Neutrophil (primary cell): ENCODE results near the gene ADAM30.

Experiments used
- H3K27ac ChIP-seq: fragments of 200-600 bp; sonication (generic); 2 replicates; pipeline ENCODE4 v1.5.1; 2016; ENCODE audit warnings: mild to moderate bottlenecking, moderate library complexity
- H3K27me3 ChIP-seq: fragments of 200-600 bp; sonication (generic); 2 replicates; pipeline ENCODE4 v1.6.0; 2016; ENCODE audit warnings: mild to moderate bottlenecking
- H3K36me3 ChIP-seq: fragments of 200-600 bp; sonication (generic); 2 replicates; pipeline ENCODE4 v1.5.1; 2017
- H3K4me1 ChIP-seq, 2 experiments: fragments of 200-600 bp in 1 of 2; sonication (generic) in 1 of 2; 1 replicate in 1 of 2; 2 replicates in 1 of 2; pipeline versions ENCODE4 v1.5.1 to v1.6.1; 2013 to 2016; ENCODE audit warnings: low read depth in 1 of 2, low read length in 1 of 2, mild to moderate bottlenecking in 1 of 2, moderate library complexity in 1 of 2; ENCODE audit not compliant: control insufficient read depth in 1 of 2, insufficient read depth in 1 of 2
- H3K4me3 ChIP-seq, 2 experiments: fragments of 200-600 bp in 1 of 2; sonication (generic) in 1 of 2; 1 replicate in 1 of 2; 2 replicates in 1 of 2; pipeline ENCODE4 v1.5.1; 2013 to 2016; ENCODE audit warnings: low read depth in 1 of 2, low read length in 1 of 2, mild to moderate bottlenecking in 1 of 2, moderate library complexity in 1 of 2
- H3K9me3 ChIP-seq: fragments of 200-600 bp; sonication (generic); 2 replicates; pipeline ENCODE4 v1.5.1; 2016
- CTCF ChIP-seq: fragments of 200-600 bp; sonication (generic); IDR thresholded peaks from 2 replicates; pipeline ENCODE4 v1.5.1; 2016; ENCODE audit warnings: antibody characterized with exemption

ADAM30 gene

DNA sequence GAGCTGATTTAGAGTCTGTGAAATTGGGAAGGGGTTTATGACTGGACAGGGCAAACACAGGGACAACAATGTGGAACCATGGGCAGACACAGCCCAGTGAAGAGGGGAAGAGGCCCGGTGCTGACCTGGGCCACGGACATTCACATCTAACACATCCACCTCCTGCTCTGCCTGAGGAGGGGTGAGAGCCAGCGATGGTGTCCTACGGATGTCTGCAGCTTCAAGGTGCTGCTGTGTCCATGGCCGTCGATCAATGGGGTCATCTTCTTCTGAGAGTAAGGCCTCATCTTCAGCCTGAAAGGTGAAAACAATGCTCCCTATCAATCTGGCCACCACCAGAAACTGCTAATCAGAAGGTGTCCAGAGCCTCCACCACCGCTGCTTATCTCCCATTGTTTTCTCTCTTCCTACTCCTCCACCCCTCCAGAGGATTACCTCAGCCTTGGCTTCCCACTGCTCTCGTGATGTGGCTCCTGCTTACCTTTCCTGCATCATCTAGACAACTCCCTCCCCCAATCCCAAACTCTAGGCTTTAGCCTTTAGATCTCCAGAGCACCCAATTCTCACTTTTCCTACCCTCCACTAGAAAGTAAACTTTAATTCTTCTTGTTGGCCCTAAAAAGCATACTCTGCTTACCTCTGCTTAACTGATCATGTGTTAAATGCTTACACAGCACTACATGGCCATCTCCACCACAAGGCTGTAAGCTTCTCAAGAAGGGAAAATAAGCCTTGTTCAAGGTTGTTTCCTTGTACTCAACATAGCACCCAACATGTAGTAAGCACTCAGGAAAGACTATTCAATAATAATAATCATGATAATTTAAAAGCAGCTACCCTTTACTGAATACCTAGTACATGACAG is 24.0 kb upstream of the ADAM30 start:
- Histone ChIP-seq H3K9me3 (no peaks in the 10 kb centered on the region), H3K27me3 (no peaks in the 10 kb centered on the region), H3K36me3 (peaks cover 100% of the 10 kb centered on the region), H3K4me1 (no peaks in the 10 kb centered on the region), H3K4me3 (no peak overlapping the region), H3K27ac (no peak overlapping the region)
- TF ChIP-seq CTCF = no peak

DNA sequence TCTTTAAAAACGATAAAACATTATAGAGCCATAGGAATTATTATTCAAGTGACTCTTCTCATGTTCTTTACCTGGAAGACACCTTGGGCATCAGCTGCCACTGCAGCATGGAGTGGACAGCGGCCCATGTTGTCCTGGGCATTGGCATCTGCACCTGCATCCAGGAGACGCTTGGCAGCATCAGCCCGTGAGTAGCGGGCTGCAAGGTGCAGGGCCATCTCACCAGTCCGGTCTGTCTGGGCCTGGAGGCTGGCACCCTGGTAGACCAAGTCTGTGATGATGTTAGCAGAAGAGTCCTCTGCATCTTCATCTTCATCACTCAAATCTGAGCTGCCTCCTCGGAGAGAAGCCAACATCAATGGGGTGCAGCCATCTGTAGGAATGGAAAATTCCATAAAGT is 22.9 kb upstream of the ADAM30 start:
- TF ChIP-seq CTCF = no peak
- Histone ChIP-seq H3K4me1 (no peaks in the 10 kb centered on the region), H3K4me3 (no peak overlapping the region), H3K9me3 (no peaks in the 10 kb centered on the region), H3K27ac (no peak overlapping the region), H3K27me3 (no peaks in the 10 kb centered on the region), H3K36me3 (peaks cover 100% of the 10 kb centered on the region)

- no peak for TF ChIP-seq CTCF
- no peak overlapping the region for H3K4me3 ChIP-seq
- H3K9me3 ChIP-seq = no peaks in the 10 kb centered on the region
- H3K27ac ChIP-seq = no peak overlapping the region
- H3K36me3 ChIP-seq = peaks cover 100% of the 10 kb centered on the region
- no peaks in the 10 kb centered on the region for H3K27me3 ChIP-seq
- no peaks in the 10 kb centered on the region for H3K4me1 ChIP-seq
Measured at GRCh38 chr1:119918301-119918700, 22.0 kb upstream of the ADAM30 start.

- TF ChIP-seq CTCF = no peak
- Histone ChIP-seq H3K4me1 (no peaks in the 10 kb centered on the region), H3K4me3 (no peak overlapping the region), H3K27ac (no peak overlapping the region), H3K36me3 (peaks cover 100% of the 10 kb centered on the region), H3K9me3 (no peaks in the 10 kb centered on the region), H3K27me3 (no peaks in the 10 kb centered on the region)
Measured at GRCh38 chr1:119917304-119918055, 21.2 kb upstream of the ADAM30 start.

- Histone ChIP-seq H3K4me1 (no peaks in the 10 kb centered on the region), H3K36me3 (peaks cover 80% of the 10 kb centered on the region), H3K4me3 (no peak overlapping the region), H3K9me3 (no peaks in the 10 kb centered on the region), H3K27me3 (no peaks in the 10 kb centered on the region), H3K27ac (no peak overlapping the region)
- no peak for TF ChIP-seq CTCF
Measured at GRCh38 chr1:119915517-119915916, 19.2 kb upstream of the ADAM30 start.
